CD4-positive, alpha-beta memory T cell (primary cell): Measurements from ENCODE around the gene ART5. TPM values are rescaled to one million over a fixed set of nuclear protein-coding genes. Genes with fewer than 3 reads are reported as not detected.
A peak's percentile ranks its signal among the peaks of the same experiment; 100 is the strongest.

Experiments
- CTCF ChIA-PET: fragments of 350-600 bp; sonication (Branson Sonifier 250); formaldehyde crosslinking; loops from one replicate; lab custom pipeline; 2021; ENCODE audit warnings: inconsistent platforms; ENCODE audit not compliant: partially characterized antibody; lab: Charles Lee
- POLR2A ChIA-PET: fragments of 350-600 bp; sonication (Branson Sonifier 250); formaldehyde crosslinking; loops from one replicate; lab custom pipeline; 2021; ENCODE audit not compliant: partially characterized antibody; lab: Charles Lee
- DNase-seq, 5 donors: peaks; one replicate each; pipeline versions ENCODE4 v3.0.0 to v3.0.0-alpha.2; 2020 to 2022; ENCODE audit warnings: mixed read lengths in 1 of 5
- H3K27ac ChIP-seq: one replicate; pipeline ENCODE4 v1.7.0; 2013; ENCODE audit warnings: low read depth, low read length
- H3K27me3 ChIP-seq: 2 replicates; pipeline ENCODE4 v1.7.0; 2013; ENCODE audit warnings: mild to moderate bottlenecking, low read length, moderate library complexity; ENCODE audit not compliant: insufficient read depth
- H3K36me3 ChIP-seq: 2 replicates; pipeline ENCODE4 v1.7.0; 2013; ENCODE audit warnings: mild to moderate bottlenecking, low read length, moderate library complexity; ENCODE audit not compliant: insufficient read depth
- H3K4me1 ChIP-seq: 2 replicates; pipeline ENCODE4 v1.7.0; 2013; ENCODE audit warnings: mild to moderate bottlenecking, low read length, moderate library complexity; ENCODE audit not compliant: insufficient read depth
- H3K4me3 ChIP-seq, 2 donors: one replicate each; pipeline ENCODE4 v1.7.0; 2013; ENCODE audit warnings: low read length in 2 of 2, mild to moderate bottlenecking in 1 of 2
- H3K9me3 ChIP-seq, 2 donors: one replicate each; pipeline ENCODE4 v1.7.0; 2013; ENCODE audit warnings: low read length in 2 of 2, control low read depth in 1 of 2; ENCODE audit not compliant: control insufficient read depth in 1 of 2
- H3K27ac Mint-ChIP-seq, 7 donors: one replicate each; pipeline ENCODE4 v1.8.0; 2020 to 2021; ENCODE audit warnings: mixed read lengths in 7 of 7, mild to moderate bottlenecking in 6 of 7, inconsistent platforms in 3 of 7, moderate library complexity in 3 of 7
- H3K27me3 Mint-ChIP-seq, 2 donors: one replicate each; pipeline ENCODE4 v1.8.0; 2020 to 2021; ENCODE audit warnings: mixed read lengths in 2 of 2
- H3K36me3 Mint-ChIP-seq, 2 donors: one replicate each; pipeline ENCODE4 v1.8.0; 2020 to 2021; ENCODE audit warnings: mixed read lengths in 2 of 2, inconsistent platforms in 1 of 2, mild to moderate bottlenecking in 1 of 2
- H3K4me1 Mint-ChIP-seq, 4 donors: one replicate each; pipeline ENCODE4 v1.8.0; 2020 to 2021; ENCODE audit warnings: mixed read lengths in 4 of 4, mild to moderate bottlenecking in 1 of 4
- H3K4me3 Mint-ChIP-seq, 8 donors: one replicate each; pipeline ENCODE4 v1.8.0; 2020 to 2021; ENCODE audit warnings: mixed read lengths in 8 of 8, mild to moderate bottlenecking in 7 of 8, moderate library complexity in 6 of 8, inconsistent platforms in 3 of 8
- H3K9me3 Mint-ChIP-seq, 8 donors: one replicate each; pipeline ENCODE4 v1.8.0; 2020 to 2021; ENCODE audit warnings: mixed read lengths in 8 of 8, mild to moderate bottlenecking in 5 of 8, inconsistent platforms in 3 of 8, moderate library complexity in 1 of 8
- intact Hi-C: fragments of 100-400 bp; cut with micrococcal nuclease; formaldehyde crosslinking; loops from one replicate; pipeline ENCODE4 v1.15.1; 2023
- polyA plus RNA-seq, 2 donors: library from polyadenylated mRNA; unstranded; fragments of 300-500 nt; fragmentation: Illumina TruSeq; gene quantifications; one replicate each; pipeline ENCODE4 v1.2.3, GENCODE V29; 2021
- total RNA-seq, 2 experiments: library from RNA; stranded (reverse); gene quantifications; one replicate each; pipeline ENCODE4 v1.2.3, GENCODE V29; 2021

Gene ART5
- total and polyA plus RNA-seq, 4 experiments from 2014 or later, result not detected

- peaks cover 18% of the 10 kb centered on the region for H3K36me3 ChIP-seq
- no peaks in the 10 kb centered on the region for H3K27me3 ChIP-seq
- CTCF ChIA-PET, result no interaction called here
- H3K4me3 Mint-ChIP-seq, result no peak overlapping the region
- no peak for DNase-seq
- H3K9me3 Mint-ChIP-seq, result peaks cover 0 to 1% (median 0%) of the 10 kb centered on the region in 8 donors
- no peaks in the 10 kb centered on the region for H3K27me3 Mint-ChIP-seq
- POLR2A ChIA-PET, result no interaction called here
- H3K9me3 ChIP-seq, result no peaks in the 10 kb centered on the region
- H3K4me1 Mint-ChIP-seq, result peaks cover 0 to 3% (median 0%) of the 10 kb centered on the region in 4 donors
- intact Hi-C loops, result no loop called here
- no peaks in the 10 kb centered on the region for H3K4me1 ChIP-seq
- peaks cover 51 to 62% of the 10 kb centered on the region in 2 donors for H3K36me3 Mint-ChIP-seq
- H3K27ac Mint-ChIP-seq, result no peak overlapping the region
- H3K27ac ChIP-seq, result no peak overlapping the region
- H3K4me3 ChIP-seq, result no peak overlapping the region
Observed at GRCh38 chr11:3666023-3666530, 24.3 kb upstream of the ART5 start.

- peak overlapping the region in 2 of 7 donors; percentile 14 to 61 for H3K27ac Mint-ChIP-seq
- H3K36me3 ChIP-seq, result peaks cover 18% of the 10 kb centered on the region
- no peaks in the 10 kb centered on the region for H3K27me3 Mint-ChIP-seq
- CTCF ChIA-PET, result no interaction called here
- no peak overlapping the region for H3K4me3 Mint-ChIP-seq
- no peaks in the 10 kb centered on the region for H3K27me3 ChIP-seq
- H3K4me1 ChIP-seq, result no peaks in the 10 kb centered on the region
- H3K36me3 Mint-ChIP-seq, result peaks cover 46 to 56% of the 10 kb centered on the region in 2 donors
- H3K4me3 ChIP-seq, result no peak overlapping the region
- H3K27ac ChIP-seq, result no peak overlapping the region
- DNase-seq, result no peak
- peaks cover 0 to 3% (median 0%) of the 10 kb centered on the region in 4 donors for H3K4me1 Mint-ChIP-seq
- intact Hi-C loops, result no loop called here
- H3K9me3 Mint-ChIP-seq, result no peaks in the 10 kb centered on the region
- POLR2A ChIA-PET, result no interaction called here
- no peaks in the 10 kb centered on the region for H3K9me3 ChIP-seq
Observed at GRCh38 chr11:3665336-3666022, 23.7 kb upstream of the ART5 start.

- Histone ChIP-seq H3K9me3 (no peaks in the 10 kb centered on the region), H3K27ac (no peak overlapping the region), H3K4me1 (no peaks in the 10 kb centered on the region), H3K36me3 (peaks cover 8% of the 10 kb centered on the region), H3K27me3 (no peaks in the 10 kb centered on the region), H3K4me3 (no peak overlapping the region)
- intact Hi-C loops, result no loop called here
- H3K4me1 Mint-ChIP-seq, result peaks cover 0 to 3% (median 0%) of the 10 kb centered on the region in 4 donors
- POLR2A ChIA-PET, result no interaction called here
- CTCF ChIA-PET, result no interaction called here
- H3K27me3 Mint-ChIP-seq, result no peaks in the 10 kb centered on the region
- no peak overlapping the region for H3K4me3 Mint-ChIP-seq
- no peaks in the 10 kb centered on the region for H3K9me3 Mint-ChIP-seq
- DNase-seq, result no peak
- H3K36me3 Mint-ChIP-seq, result peaks cover 32 to 44% of the 10 kb centered on the region in 2 donors
- peak overlapping the region in 2 of 7 donors; percentile 82 to 85 for H3K27ac Mint-ChIP-seq
Observed at GRCh38 chr11:3664032-3664630, 22.3 kb upstream of the ART5 start.

GRCh38 chr11:3662856-3663255, 21.1 kb upstream of the ART5 start:
- CTCF ChIA-PET, result no interaction called here
- Mint-ChIP-seq H3K36me3 (peaks cover 20 to 32% of the 10 kb centered on the region in 2 donors), H3K9me3 (no peaks in the 10 kb centered on the region), H3K27ac (no peak overlapping the region), H3K27me3 (peaks cover 5 to 6% of the 10 kb centered on the region in 2 donors), H3K4me1 (peaks cover 0 to 4% (median 0%) of the 10 kb centered on the region in 4 donors), H3K4me3 (no peak overlapping the region)
- Histone ChIP-seq H3K27ac (no peak overlapping the region), H3K4me1 (no peaks in the 10 kb centered on the region), H3K36me3 (peaks cover 8% of the 10 kb centered on the region), H3K4me3 (no peak overlapping the region), H3K9me3 (no peaks in the 10 kb centered on the region), H3K27me3 (no peaks in the 10 kb centered on the region)
- intact Hi-C loops, result no loop called here
- POLR2A ChIA-PET, result no interaction called here
- DNase-seq, result no peak

- no peak for DNase-seq
- Mint-ChIP-seq H3K36me3 (peaks cover 14 to 19% of the 10 kb centered on the region in 2 donors), H3K4me1 (peaks cover 0 to 4% (median 0%) of the 10 kb centered on the region in 4 donors), H3K9me3 (no peaks in the 10 kb centered on the region), H3K4me3 (no peak overlapping the region), H3K27me3 (peaks cover 5 to 6% of the 10 kb centered on the region in 2 donors), H3K27ac (peak overlapping the region in 1 of 7 donors; percentile 57)
- ChIA-PET CTCF (no interaction called here), POLR2A (no interaction called here)
- no peaks in the 10 kb centered on the region for H3K4me1 ChIP-seq
- no peak overlapping the region for H3K4me3 ChIP-seq
- intact Hi-C loops, result no loop called here
- H3K27me3 ChIP-seq, result no peaks in the 10 kb centered on the region
- H3K27ac ChIP-seq, result no peak overlapping the region
- no peaks in the 10 kb centered on the region for H3K9me3 ChIP-seq
- H3K36me3 ChIP-seq, result peaks cover 4% of the 10 kb centered on the region
Observed at GRCh38 chr11:3660960-3661359, 19.2 kb upstream of the ART5 start.

GRCh38 chr11:3659595-3660515, 18.1 kb upstream of the ART5 start:
- CTCF ChIA-PET, result no interaction called here
- no peaks in the 10 kb centered on the region for H3K9me3 Mint-ChIP-seq
- H3K27ac Mint-ChIP-seq, result no peak overlapping the region
- Histone ChIP-seq H3K36me3 (no peaks in the 10 kb centered on the region), H3K4me1 (no peaks in the 10 kb centered on the region), H3K27me3 (no peaks in the 10 kb centered on the region), H3K4me3 (no peak overlapping the region), H3K27ac (no peak overlapping the region), H3K9me3 (no peaks in the 10 kb centered on the region)
- H3K4me3 Mint-ChIP-seq, result no peak overlapping the region
- DNase-seq, result no peak
- POLR2A ChIA-PET, result no interaction called here
- H3K4me1 Mint-ChIP-seq, result peaks cover 0 to 4% (median 0%) of the 10 kb centered on the region in 4 donors
- H3K27me3 Mint-ChIP-seq, result peaks cover 7% of the 10 kb centered on the region in 2 donors
- intact Hi-C loops, result no loop called here
- H3K36me3 Mint-ChIP-seq, result peaks cover 3 to 8% of the 10 kb centered on the region in 2 donors

GRCh38 chr11:3658252-3658651, 16.5 kb upstream of the ART5 start:
- Histone ChIP-seq H3K27me3 (no peaks in the 10 kb centered on the region), H3K4me3 (no peak overlapping the region), H3K27ac (no peak overlapping the region), H3K4me1 (no peaks in the 10 kb centered on the region), H3K36me3 (no peaks in the 10 kb centered on the region), H3K9me3 (no peaks in the 10 kb centered on the region)
- peaks cover 7% of the 10 kb centered on the region in 2 donors for H3K27me3 Mint-ChIP-seq
- DNase-seq, result no peak
- no peaks in the 10 kb centered on the region for H3K36me3 Mint-ChIP-seq
- ChIA-PET POLR2A (no interaction called here), CTCF (no interaction called here)
- no peak overlapping the region for H3K4me3 Mint-ChIP-seq
- H3K4me1 Mint-ChIP-seq, result peaks cover 0 to 4% (median 0%) of the 10 kb centered on the region in 4 donors
- no peaks in the 10 kb centered on the region for H3K9me3 Mint-ChIP-seq
- no peak overlapping the region for H3K27ac Mint-ChIP-seq
- intact Hi-C loops, result no loop called here
